Adrenal gland (tissue), 12 donors: ENCODE measurements around the gene CLTC. TPM values are rescaled to one million over a fixed set of nuclear protein-coding genes. Genes with fewer than 3 reads are reported as not detected.
A peak's percentile ranks its signal among the peaks of the same experiment; 100 is the strongest.

Source experiments
- DNase-seq, 7 donors: peaks; one replicate each; pipeline ENCODE4 v3.0.0-alpha.2; 2019 to 2020
- H3K27ac ChIP-seq, 5 donors: fragments of 200-600 bp; sonication (generic) in 4 of 5; 1 replicate in 3 of 5; 2 replicates in 2 of 5; pipeline versions ENCODE4 v1.5.1 to v1.8.0; 2016 to 2020; ENCODE audit warnings: mild to moderate bottlenecking in 1 of 5
- H3K27me3 ChIP-seq: fragments of 200-600 bp; 2 replicates; pipeline ENCODE4 v1.8.0; 2021
- H3K36me3 ChIP-seq, 2 donors: fragments of 200-600 bp; replicated peaks in 1 of 2; 1 replicate in 1 of 2; 2 replicates in 1 of 2; pipeline versions ENCODE4 v1.5.1 to v1.8.0; 2018 to 2022
- H3K4me1 ChIP-seq, 2 donors: fragments of 200-600 bp; replicated peaks in 1 of 2; 1 replicate in 1 of 2; 2 replicates in 1 of 2; pipeline versions ENCODE4 v1.5.1 to v1.8.0; 2018 to 2021
- H3K4me3 ChIP-seq, 4 donors: fragments of 200-600 bp; sonication (generic) in 3 of 4; one replicate each; pipeline ENCODE4 v1.5.1; 2016 to 2018
- H3K9me3 ChIP-seq, 3 donors: fragments of 200-600 bp; sonication (generic) in 1 of 3; replicated peaks in 1 of 3; 1 replicate in 2 of 3; 2 replicates in 1 of 3; pipeline versions ENCODE4 v1.5.1 to v1.8.0; 2016 to 2021
- CTCF ChIP-seq, 6 experiments: fragments of 450-650 bp in 4 of 6; fragments of 200-600 bp in 2 of 6; sonication (generic) in 1 of 6; IDR thresholded peaks; 1 replicate in 5 of 6; 2 replicates in 1 of 6; pipeline versions ENCODE4 v1.5.1 to v1.8.0; 2016 to 2021; ENCODE audit warnings: antibody characterized with exemption in 6 of 6, mild to moderate bottlenecking in 2 of 6, moderate library complexity in 1 of 6
- POLR2A ChIP-seq, 2 donors: fragments of 450-650 bp; IDR thresholded peaks; one replicate each; pipeline ENCODE4 v1.6.1; 2017; ENCODE audit warnings: antibody characterized with exemption in 2 of 2, mild to moderate bottlenecking in 2 of 2, moderate library complexity in 1 of 2
- WGBS, 4 donors: extraction: QIAGEN DNeasy Blood & Tissue Kit in 2 of 4; methylation state at CpG; one replicate each; pipeline versions ENCODE4 v1.1.5 to v1.1.7; 2013 to 2017; 5-methylcytosine and 5-hydroxymethylcytosine counted together
- intact Hi-C, 2 donors: fragments of 100-400 bp; cut with DNase I; formaldehyde crosslinking; loops; one replicate each; pipeline versions ENCODE4 v1.14.1 to v1.15.0; 2022 to 2023
- polyA plus RNA-seq, 3 donors: library from polyadenylated mRNA; stranded (reverse); fragments of 200-250 nt in 2 of 3; fragments of 350-450 nt in 1 of 3; fragmentation: Illumina TruSeq in 1 of 3; extraction: RNeasy Lipid Tissue Mini Kit (QIAGEN cat#74804) in 1 of 3; gene quantifications; one replicate each; pipeline ENCODE4 v1.2.3, GENCODE V29; 2013 to 2014
- total RNA-seq, 9 donors: library from RNA; depleted of rRNA in 4 of 9; stranded (reverse); fragments of >200 nt in 4 of 9; fragments of 120-200 nt in 1 of 9; fragmentation: NEBNext Ultra II Directional in 1 of 9; extraction: Animal tissue kit (Norgen Biotek cat#: 25700) in 1 of 9; gene quantifications; one replicate each; pipeline versions ENCODE4 v1.1.0 to v1.2.4, GENCODE V29; 2013 to 2023
- donor health status: healthy with polysubstance abuse.
- donor health status: Bipolar disorder and iron deficiency.
- donor health status: DM: yes; HTN: yes; CAD: no.
- donor health status: DM: no; HTN: no; CAD: no.
- donor health status: DM: no; HTN: no; CAD: no.
- donor health status: DM: yes; HTN: yes; CAD: no.

CLTC gene
- total and polyA plus RNA-seq, 12 donors, result 40.2 to 393 (median 267) TPM

GRCh38 chr17:59627274-59627673 lies 7.6 kb downstream of the CLTC start:
- WGBS, 4 donors, result 66 to 81% (median 69%) methylated on average over 3 of the region's 3 CpGs
- H3K27me3 ChIP-seq, result no peaks in the 10 kb centered on the region
- no peak for TF ChIP-seq CTCF (IDR thresholded peaks at IDR 0.05)
- TF ChIP-seq POLR2A (IDR thresholded peaks at IDR 0.05), result no peak
- H3K9me3 ChIP-seq, result no peaks in the 10 kb centered on the region
- DNase-seq, result no peak
- peaks cover 51 to 93% of the 10 kb centered on the region in 2 donors for H3K4me1 ChIP-seq
- H3K36me3 ChIP-seq, result no peaks in the 10 kb centered on the region
- intact Hi-C loops, result no loop called here
- no peak overlapping the region for H3K4me3 ChIP-seq
- H3K27ac ChIP-seq, result peak overlapping the region in 2 of 5 donors; percentile 12 to 22

- WGBS, 4 donors, result 26 to 37% (median 29%) methylated on average over 2 of the region's 2 CpGs
- no peak overlapping the region for H3K4me3 ChIP-seq
Observed at GRCh38 chr17:59627770-59628171, 8.1 kb downstream of the CLTC start.

GRCh38 chr17:59629174-59629573 lies 9.5 kb downstream of the CLTC start:
- H3K4me1 ChIP-seq, result peaks cover 46 to 91% of the 10 kb centered on the region in 2 donors
- TF ChIP-seq CTCF (IDR thresholded peaks at IDR 0.05) (no peak), POLR2A (IDR thresholded peaks at IDR 0.05) (no peak)
- H3K27ac ChIP-seq, result peak overlapping the region in 2 of 5 donors; percentile 6 to 11
- 79 to 89% (median 84%) methylated on average over 3 of the region's 3 CpGs for WGBS, 4 donors
- no peak overlapping the region for H3K4me3 ChIP-seq
- H3K27me3 ChIP-seq, result no peaks in the 10 kb centered on the region
- no peaks in the 10 kb centered on the region for H3K9me3 ChIP-seq
- intact Hi-C loops, result no loop called here
- no peak for DNase-seq
- H3K36me3 ChIP-seq, result no peaks in the 10 kb centered on the region

More at GRCh38 chr17:59627770-59628171, 8.1 kb downstream of the CLTC start:
- intact Hi-C loops, result no loop called here
- Histone ChIP-seq H3K9me3 (no peaks in the 10 kb centered on the region), H3K4me1 (peaks cover 46 to 93% of the 10 kb centered on the region in 2 donors), H3K27me3 (no peaks in the 10 kb centered on the region), H3K36me3 (no peaks in the 10 kb centered on the region), H3K27ac (peak overlapping the region in 1 of 5 donors; percentile 22)
- DNase-seq, result no peak
- TF ChIP-seq POLR2A (IDR thresholded peaks at IDR 0.05) (no peak), CTCF (IDR thresholded peaks at IDR 0.05) (no peak)

GRCh38 chr17:59631276-59631675 lies 11.6 kb downstream of the CLTC start:
- Histone ChIP-seq H3K27ac (peak overlapping the region in 1 of 5 donors; percentile 48), H3K27me3 (no peaks in the 10 kb centered on the region), H3K4me3 (no peak overlapping the region), H3K9me3 (no peaks in the 10 kb centered on the region), H3K4me1 (peaks cover 43 to 92% of the 10 kb centered on the region in 2 donors), H3K36me3 (no peaks in the 10 kb centered on the region)
- DNase-seq, result no peak
- 91 to 98% (median 96%) methylated on average over 1 of the region's 1 CpG for WGBS, 4 donors
- intact Hi-C loops, result no loop called here
- TF ChIP-seq CTCF (IDR thresholded peaks at IDR 0.05) (no peak), POLR2A (IDR thresholded peaks at IDR 0.05) (no peak)
